ENCODE measurements around the gene CIZ1.
"Not testable (repeated sequence)": the region's sequence is repeated elsewhere in the genome, so short reads cannot be mapped to it uniquely, and the experiment has no call there.

CIZ1 gene, protein sequence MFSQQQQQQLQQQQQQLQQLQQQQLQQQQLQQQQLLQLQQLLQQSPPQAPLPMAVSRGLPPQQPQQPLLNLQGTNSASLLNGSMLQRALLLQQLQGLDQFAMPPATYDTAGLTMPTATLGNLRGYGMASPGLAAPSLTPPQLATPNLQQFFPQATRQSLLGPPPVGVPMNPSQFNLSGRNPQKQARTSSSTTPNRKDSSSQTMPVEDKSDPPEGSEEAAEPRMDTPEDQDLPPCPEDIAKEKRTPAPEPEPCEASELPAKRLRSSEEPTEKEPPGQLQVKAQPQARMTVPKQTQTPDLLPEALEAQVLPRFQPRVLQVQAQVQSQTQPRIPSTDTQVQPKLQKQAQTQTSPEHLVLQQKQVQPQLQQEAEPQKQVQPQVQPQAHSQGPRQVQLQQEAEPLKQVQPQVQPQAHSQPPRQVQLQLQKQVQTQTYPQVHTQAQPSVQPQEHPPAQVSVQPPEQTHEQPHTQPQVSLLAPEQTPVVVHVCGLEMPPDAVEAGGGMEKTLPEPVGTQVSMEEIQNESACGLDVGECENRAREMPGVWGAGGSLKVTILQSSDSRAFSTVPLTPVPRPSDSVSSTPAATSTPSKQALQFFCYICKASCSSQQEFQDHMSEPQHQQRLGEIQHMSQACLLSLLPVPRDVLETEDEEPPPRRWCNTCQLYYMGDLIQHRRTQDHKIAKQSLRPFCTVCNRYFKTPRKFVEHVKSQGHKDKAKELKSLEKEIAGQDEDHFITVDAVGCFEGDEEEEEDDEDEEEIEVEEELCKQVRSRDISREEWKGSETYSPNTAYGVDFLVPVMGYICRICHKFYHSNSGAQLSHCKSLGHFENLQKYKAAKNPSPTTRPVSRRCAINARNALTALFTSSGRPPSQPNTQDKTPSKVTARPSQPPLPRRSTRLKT

DNA sequence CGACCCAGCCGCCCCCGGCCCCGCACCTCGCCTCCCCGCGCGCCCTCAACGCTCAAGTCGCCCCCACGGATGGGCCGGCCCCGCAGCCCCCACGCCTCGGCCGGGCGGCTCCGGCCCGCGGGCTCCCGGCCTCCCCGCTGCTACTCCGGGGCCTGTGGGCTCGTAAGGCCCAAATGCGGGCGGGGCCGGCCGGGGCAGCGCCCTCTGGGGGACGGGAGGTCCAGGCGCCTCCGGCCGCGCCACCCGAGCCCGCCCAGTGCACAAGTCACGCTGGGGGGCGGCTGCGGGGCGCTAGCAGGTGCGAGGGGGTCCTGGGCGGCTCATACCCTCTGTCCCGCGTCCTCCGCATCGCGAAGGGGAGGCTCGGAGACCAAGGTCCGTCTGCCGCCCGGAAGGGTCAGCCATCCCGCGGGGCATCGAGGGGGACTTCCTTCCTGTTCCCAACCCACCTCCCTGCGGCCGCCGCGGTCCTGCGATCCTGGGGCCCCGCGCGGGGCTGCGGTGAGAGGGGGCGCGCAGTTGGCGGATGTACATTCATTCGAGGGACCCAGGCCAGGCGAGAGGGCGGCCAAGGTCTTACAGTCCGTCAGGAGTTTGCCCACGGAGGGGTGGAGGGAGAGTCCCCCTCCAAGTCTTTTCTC, at the start of gene CIZ1:
CIZ1 (minus strand) TSS at position 167 of the 641 bp plus-strand sequence. CDS start 715 bp downstream, outside the sequence.
- DNase-seq, result peak; percentile 43 to 61

DNA sequence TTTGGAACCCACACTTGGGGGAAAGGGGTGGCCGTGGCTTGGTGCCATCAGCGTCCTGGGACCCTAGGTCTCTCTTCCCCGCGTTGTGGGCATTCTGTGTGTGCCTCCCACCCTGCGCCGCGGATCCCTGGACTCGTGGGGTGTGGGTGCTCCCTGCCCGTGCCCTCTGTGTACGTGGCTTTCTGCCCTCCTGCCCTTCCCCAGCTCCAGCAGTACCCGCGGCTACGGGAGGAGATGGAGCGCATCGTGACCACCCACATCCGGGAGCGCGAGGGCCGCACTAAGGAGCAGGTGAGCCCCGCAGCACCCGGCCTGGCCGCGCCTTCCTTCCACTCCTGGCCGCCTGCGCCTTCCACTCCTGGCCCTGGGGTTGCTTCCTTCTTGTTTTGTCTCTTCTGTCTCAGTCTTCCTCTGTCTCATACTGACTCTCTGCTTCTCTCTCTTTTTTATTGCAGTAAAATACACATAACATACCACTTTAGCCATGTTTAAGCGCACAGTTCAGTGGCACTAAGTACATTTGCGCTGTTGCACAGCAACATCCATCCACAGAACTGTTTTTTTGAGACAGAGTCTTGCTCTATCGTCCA, 42.5 kb upstream of the CIZ1 start:
- no peak for DNase-seq

DNA sequence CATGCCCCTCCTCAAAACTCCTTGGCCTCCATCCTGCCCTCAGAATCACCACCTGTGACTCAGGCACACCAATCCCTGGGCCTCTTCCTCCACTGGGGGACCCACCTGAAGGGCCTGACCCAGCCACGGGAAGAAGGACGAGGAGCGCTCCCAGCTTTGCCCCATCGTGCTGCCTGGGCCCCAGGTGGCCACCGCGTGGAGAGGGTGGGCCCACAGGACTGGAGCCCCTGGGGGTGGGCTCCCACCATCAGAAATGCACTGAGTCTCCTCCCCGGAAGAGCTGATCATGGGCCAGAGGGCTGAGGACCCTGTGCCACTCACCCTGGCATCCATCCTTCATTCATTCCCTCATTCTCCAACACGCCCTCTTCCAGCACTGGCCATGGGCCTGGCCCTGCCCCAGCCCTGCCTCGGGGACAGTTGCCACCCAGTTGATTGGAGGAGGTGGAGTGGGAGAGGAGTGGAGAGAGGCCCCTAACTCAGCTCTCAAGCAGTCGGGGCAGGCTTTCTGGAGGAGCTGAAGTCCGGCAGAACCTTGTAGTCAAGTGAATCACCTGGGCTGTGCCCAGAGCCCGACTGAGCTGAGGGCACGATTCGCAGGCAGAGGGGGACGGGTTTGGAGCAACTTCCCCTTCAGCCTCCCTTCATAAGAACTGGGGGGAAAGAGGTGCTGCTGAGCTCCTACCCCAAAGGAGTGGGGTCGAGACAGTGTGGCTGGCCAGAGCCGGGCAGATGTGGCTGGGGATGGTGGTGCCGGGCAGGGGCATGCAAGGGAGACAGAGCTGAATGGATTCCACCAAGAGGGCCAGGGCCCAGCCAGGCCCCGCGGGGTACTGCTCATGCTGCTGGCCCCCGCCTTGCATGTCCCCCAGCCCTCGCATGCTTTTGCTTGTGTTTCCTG, 41.4 kb upstream of the CIZ1 start:
- DNase-seq, result no peak

GRCh38 chr9:128231638-128232527, 40.5 kb upstream of the CIZ1 start:
- no peak for DNase-seq

- DNase-seq, result not testable (repeated sequence)
Observed at GRCh38 chr9:128230897-128231296, 39.5 kb upstream of the CIZ1 start.

GRCh38 chr9:128226412-128226801, 35.0 kb upstream of the CIZ1 start:
- DNase-seq, result no peak

GRCh38 chr9:128225770-128226411, 34.5 kb upstream of the CIZ1 start:
- DNase-seq, result no peak

- DNase-seq, result no peak
Observed at GRCh38 chr9:128224877-128225276, 33.5 kb upstream of the CIZ1 start.

- DNase-seq, result no peak
Observed at GRCh38 chr9:128222880-128223670, 31.7 kb upstream of the CIZ1 start.

GRCh38 chr9:128222026-128222425, 30.7 kb upstream of the CIZ1 start:
- DNase-seq, result no peak

DNA sequence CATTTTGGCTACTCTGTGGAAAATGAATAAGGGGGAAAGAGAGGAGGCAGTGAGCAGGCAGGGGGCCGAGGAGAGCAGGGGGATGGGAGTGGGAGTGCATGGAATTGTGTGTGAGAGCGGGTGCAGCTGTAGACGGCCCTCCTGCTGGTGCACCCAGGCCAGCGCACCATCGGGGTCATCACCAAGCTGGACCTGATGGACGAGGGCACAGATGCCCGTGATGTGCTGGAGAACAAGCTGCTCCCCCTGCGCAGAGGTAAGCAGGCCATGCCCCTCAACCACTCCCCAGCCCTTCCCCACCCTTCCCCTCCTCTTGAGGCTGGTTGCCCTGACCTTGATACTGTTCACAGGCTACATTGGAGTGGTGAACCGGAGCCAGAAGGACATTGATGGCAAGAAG, 28.5 kb upstream of the CIZ1 start:
- no peak for DNase-seq

DNA sequence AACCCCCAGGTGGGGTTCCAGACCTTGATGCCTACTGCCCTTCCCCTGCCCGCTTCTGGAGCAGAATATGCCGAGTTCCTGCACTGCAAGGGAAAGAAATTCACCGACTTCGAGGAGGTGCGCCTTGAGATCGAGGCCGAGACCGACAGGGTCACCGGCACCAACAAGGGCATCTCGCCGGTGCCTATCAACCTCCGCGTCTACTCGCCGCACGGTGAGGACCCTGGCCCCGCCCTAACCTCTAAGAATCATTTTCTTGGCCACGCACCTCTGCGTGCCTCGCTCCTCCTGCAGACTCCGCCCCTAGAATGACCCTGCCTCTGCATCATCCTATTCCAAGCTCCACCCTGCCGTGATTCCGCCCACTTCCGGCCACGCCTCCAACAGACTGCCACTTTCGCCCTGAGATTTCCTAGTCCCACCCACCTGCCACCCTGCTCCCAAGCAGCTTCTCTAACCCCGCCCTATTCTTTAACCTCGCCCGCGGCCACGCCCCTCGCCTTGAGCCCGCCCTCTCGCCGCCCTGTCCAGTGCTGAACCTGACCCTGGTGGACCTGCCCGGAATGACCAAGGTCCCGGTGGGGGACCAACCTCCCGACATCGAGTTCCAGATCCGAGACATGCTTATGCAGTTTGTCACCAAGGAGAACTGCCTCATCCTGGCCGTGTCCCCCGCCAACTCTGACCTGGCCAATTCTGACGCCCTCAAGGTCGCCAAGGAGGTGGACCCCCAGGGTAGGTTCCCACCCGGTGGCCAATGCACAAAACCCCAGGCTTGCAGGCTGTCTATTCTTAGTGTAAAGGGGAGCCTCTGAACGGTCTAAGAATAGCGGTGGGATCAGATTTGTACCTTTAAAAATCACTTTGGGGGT, 27.4 kb upstream of the CIZ1 start:
- peak; percentile 50 to 64 for DNase-seq

GRCh38 chr9:128218172-128218517, 26.8 kb upstream of the CIZ1 start:
- no peak for DNase-seq

- no peak for DNase-seq
Observed at GRCh38 chr9:128216781-128217553, 25.6 kb upstream of the CIZ1 start.

DNA sequence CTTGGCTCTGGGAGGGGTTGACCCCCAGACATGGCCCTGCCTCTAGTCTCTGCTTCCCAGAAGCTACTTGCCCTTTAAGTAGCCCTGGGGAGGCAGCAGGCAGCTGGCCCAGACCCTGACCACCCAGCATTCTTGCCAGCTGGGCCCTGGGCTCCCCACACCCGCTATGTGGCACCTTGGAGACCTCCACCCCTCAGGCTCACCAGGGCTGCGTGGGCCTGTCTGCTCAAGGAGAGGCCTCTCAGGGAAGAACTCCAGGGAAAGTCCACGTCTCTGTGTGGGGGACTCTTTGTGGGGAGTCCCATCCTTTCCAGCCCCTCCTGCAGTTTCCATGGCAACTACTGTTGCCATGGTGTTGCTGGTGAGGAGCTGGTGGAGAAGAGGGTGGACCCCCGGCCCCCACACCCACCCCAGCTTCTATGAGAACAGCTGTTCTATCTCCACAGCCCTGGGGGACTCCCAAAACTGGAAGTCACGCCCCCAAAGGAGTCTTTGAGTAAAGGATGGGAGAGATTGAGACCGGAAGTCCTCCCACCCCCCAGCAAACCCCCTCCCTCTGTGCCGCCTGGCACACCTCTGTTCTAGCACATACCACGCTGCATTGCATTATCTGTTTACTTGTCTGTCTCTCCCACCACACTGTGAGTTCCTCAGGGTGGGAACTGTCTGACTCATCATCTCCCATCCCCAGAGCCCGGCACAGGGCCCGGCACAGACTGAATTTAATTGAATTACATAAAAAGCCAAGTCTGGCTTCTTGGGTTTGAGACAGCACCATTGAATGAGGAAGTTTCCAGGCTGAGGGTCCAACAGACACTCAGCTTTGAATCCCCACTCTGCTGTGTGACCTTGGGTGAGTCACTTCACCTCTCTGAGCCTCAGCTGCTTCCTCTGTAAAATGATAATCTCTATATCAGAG, 24.4 kb upstream of the CIZ1 start:
- no peak for DNase-seq
